Measurements from ENCODE around the gene MTSS2. TPM values are rescaled to one million over a fixed set of nuclear protein-coding genes. Genes with fewer than 3 reads are reported as not detected.

Gene MTSS2
- total and polyA plus RNA-seq, 8 donors = 5.8 to 50.7 (median 21.2) TPM

DNA sequence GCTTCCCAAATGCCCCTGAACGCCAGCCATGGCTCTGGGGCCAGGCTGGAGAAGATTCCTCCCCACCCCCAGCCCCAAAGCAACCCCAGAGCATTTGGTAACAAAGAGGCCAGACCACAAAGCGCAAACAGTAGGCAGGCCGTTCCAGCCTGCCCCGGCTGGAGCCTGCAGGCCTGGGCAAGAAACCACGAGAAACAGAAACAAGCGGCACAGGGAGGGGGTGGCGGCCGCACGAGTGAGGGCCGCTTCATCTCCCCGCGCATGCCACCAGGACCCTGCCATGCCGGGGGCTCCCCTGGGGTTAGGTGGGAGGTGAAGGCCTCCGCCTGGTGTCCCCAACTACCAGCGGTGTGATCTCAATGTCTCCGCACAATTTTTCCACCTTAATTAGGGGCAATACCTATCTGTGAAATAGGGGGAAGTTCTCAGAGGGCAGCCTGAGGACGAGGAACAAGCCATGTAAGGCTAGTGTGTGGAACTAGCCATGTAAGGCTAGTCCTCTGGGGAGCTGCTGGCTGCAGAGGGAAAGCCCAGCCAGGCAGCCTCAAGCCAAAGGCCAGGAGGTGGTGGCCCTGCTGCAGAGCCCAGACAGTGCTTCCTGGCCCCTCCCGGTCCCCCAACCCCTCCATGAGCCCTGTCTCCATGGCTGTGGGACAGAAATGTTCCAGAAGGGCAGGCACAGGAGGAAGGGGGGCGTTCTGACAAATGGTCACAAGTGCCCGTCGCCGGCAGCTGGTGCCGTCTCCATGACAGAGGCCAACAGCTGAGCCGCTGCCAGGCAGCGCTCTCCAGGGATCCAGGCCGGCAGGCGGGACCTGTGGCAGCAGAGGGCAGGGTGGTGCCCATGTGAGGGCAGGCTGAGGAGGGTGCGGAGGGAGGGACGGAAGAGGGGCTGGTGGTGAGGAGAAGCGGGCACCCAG, 14.5 kb upstream of the MTSS2 start:
- H3K9me3 ChIP-seq = no peaks in the 10 kb centered on the region
- H3K4me1 ChIP-seq = peaks cover 32 to 93% (median 75%) of the 10 kb centered on the region in 4 donors
- whole genome bisulfite sequencing, 5 donors = 75 to 87% (median 82%) methylated on average over 23 to 30 of the region's 30 CpGs
- H3K27ac ChIP-seq = peak overlapping the region in 4 of 5 donors; percentile 73 to 95 (median 82)
- TF ChIP-seq POLR2AphosphoS5 (IDR thresholded peaks at IDR 0.05) (peak in 1 of 3 donors; percentile 21), CTCF (IDR thresholded peaks at IDR 0.05) (no peak)
- no peak overlapping the region for H3K4me3 ChIP-seq
- peak in 1 of 2 donors; percentile 79 for DNase-seq
- peaks cover 0 to 19% (median 15%) of the 10 kb centered on the region in 4 donors for H3K36me3 ChIP-seq
- intact Hi-C loops (cut with DNase I; ENCODE audit: low total_unique reads) = no loop called here
- H3K27me3 ChIP-seq = no peaks in the 10 kb centered on the region

DNA sequence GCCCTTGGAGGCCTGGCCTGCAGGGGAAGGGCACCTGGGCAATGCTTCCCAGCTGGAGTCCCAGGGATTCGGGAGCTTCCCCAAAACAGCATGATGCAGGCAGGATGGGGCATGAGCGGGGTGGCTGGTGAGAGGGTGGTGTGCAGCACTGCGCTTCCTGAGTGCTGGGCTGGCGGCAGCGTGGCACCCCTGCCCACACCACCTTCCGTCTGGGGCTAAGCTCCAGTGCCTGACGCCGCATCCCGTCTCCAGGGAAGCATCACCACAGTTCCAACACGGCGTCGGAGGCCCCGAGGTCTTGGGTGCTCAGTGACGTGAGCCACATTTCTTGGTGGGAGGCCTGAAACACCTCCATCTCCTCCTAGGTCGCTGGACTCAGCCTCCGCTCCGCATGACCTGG, 13.8 kb upstream of the MTSS2 start:
- intact Hi-C loops (cut with DNase I; ENCODE audit: low total_unique reads) = no loop called here
- no peaks in the 10 kb centered on the region for H3K9me3 ChIP-seq
- peaks cover 34 to 93% (median 76%) of the 10 kb centered on the region in 4 donors for H3K4me1 ChIP-seq
- no peak for DNase-seq
- H3K4me3 ChIP-seq = no peak overlapping the region
- peak overlapping the region in 4 of 5 donors; percentile 73 to 95 (median 82) for H3K27ac ChIP-seq
- WGBS, 5 donors = 85 to 96% (median 93%) methylated on average over 16 to 17 of the region's 17 CpGs
- TF ChIP-seq EP300 (IDR thresholded peaks at IDR 0.05) = no peak
- no peak for TF ChIP-seq POLR2AphosphoS5 (IDR thresholded peaks at IDR 0.05)
- no peak for TF ChIP-seq CTCF (IDR thresholded peaks at IDR 0.05)
- TF ChIP-seq POLR2A (IDR thresholded peaks at IDR 0.05) = no peak
- H3K27me3 ChIP-seq = no peaks in the 10 kb centered on the region
- H3K36me3 ChIP-seq = peaks cover 0 to 19% (median 15%) of the 10 kb centered on the region in 4 donors

DNA sequence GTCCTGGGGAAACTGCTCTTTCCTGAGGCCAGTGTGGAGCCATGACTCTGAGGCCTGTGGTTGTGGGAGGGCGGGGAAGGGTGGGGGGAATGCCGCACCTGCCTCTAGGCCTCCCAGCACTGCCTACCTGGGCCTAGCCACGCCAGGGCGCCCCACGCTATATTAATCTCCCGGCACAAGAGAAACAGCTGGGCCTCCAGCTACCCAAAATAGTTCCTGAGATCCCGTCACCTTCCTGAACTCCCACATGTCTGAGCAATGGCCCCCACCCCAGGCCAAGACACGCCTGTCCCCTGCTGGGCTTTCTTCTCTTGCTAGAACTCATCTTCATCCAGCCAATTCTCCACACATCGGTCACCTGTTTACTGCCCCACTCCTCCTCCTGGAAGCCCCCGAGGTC, 13.0 kb upstream of the MTSS2 start:
- no peak for DNase-seq
- Histone ChIP-seq H3K36me3 (peaks cover 0 to 19% (median 15%) of the 10 kb centered on the region in 4 donors), H3K27ac (peak overlapping the region in 2 of 5 donors; percentile 92 to 95), H3K9me3 (no peaks in the 10 kb centered on the region), H3K4me1 (peaks cover 34 to 93% (median 76%) of the 10 kb centered on the region in 4 donors), H3K4me3 (no peak overlapping the region), H3K27me3 (no peaks in the 10 kb centered on the region)
- intact Hi-C loops (cut with DNase I; ENCODE audit: low total_unique reads) = no loop called here
- WGBS, 5 donors = 89 to 96% (median 93%) methylated on average over 9 to 10 of the region's 10 CpGs
- no peak for TF ChIP-seq POLR2A (IDR thresholded peaks at IDR 0.05)
- TF ChIP-seq POLR2AphosphoS5 (IDR thresholded peaks at IDR 0.05) = no peak
- TF ChIP-seq CTCF (IDR thresholded peaks at IDR 0.05) = no peak
- no peak for TF ChIP-seq EP300 (IDR thresholded peaks at IDR 0.05)

GRCh38 chr16:70697594-70698170, 11.8 kb upstream of the MTSS2 start:
- intact Hi-C loops (cut with DNase I; ENCODE audit: low total_unique reads) = no loop called here

More at GRCh38 chr16:70697594-70698170, 11.8 kb upstream of the MTSS2 start:
- Histone ChIP-seq H3K9me3 (no peaks in the 10 kb centered on the region), H3K27ac (peak overlapping the region in 4 of 5 donors; percentile 60 to 95 (median 88)), H3K27me3 (no peaks in the 10 kb centered on the region), H3K4me1 (peaks cover 46 to 93% (median 78%) of the 10 kb centered on the region in 4 donors), H3K4me3 (no peak overlapping the region), H3K36me3 (peaks cover 0 to 19% (median 15%) of the 10 kb centered on the region in 4 donors)
- WGBS, 5 donors = 52 to 64% (median 60%) methylated on average over 5 to 14 of the region's 14 CpGs
- peak in 1 of 2 donors; percentile 43 for DNase-seq
- TF ChIP-seq POLR2A (IDR thresholded peaks at IDR 0.05) (no peak), CTCF (IDR thresholded peaks at IDR 0.05) (no peak), POLR2AphosphoS5 (IDR thresholded peaks at IDR 0.05) (no peak), EP300 (IDR thresholded peaks at IDR 0.05) (no peak)

All from stomach (tissue), 9 donors.